Embryonic facial prominence (tissue), 1 donor: Measurements from ENCODE around the gene COL5A3.
"Not testable (repeated sequence)": the region's sequence is repeated elsewhere in the genome, so short reads cannot be mapped to it uniquely, and the experiment has no call there.

Experiments used
- DNase-seq: peaks from one replicate; pipeline ENCODE4 v3.0.0-alpha.2; 2016; ENCODE audit errors: extremely low spot score

The COL5A3 gene

GRCh38 chr19:9971166-9971897 lies 39.0 kb downstream of the COL5A3 start:
- no peak for DNase-seq

GRCh38 chr19:9970481-9970880 lies 39.8 kb downstream of the COL5A3 start:
- no peak for DNase-seq

- no peak for DNase-seq
Measured at GRCh38 chr19:9969688-9969975, 40.7 kb downstream of the COL5A3 start.

- no peak for DNase-seq
Measured at GRCh38 chr19:9968820-9969687, 41.2 kb downstream of the COL5A3 start.

- DNase-seq: no peak
Measured at GRCh38 chr19:9967326-9967725, 43.0 kb downstream of the COL5A3 start.

GRCh38 chr19:9966448-9966847 lies 43.9 kb downstream of the COL5A3 start:
- no peak for DNase-seq

GRCh38 chr19:9966024-9966423 lies 44.3 kb downstream of the COL5A3 start:
- DNase-seq: no peak

GRCh38 chr19:9962623-9963290 lies 47.5 kb downstream of the COL5A3 start:
- no peak for DNase-seq

- DNase-seq: no peak
Measured at GRCh38 chr19:9961103-9961502, 49.2 kb downstream of the COL5A3 start.

- DNase-seq: no peak
Measured at GRCh38 chr19:9958379-9958821, 51.9 kb downstream of the COL5A3 start.

GRCh38 chr19:9956956-9957355 lies 53.3 kb downstream of the COL5A3 start:
- no peak for DNase-seq

GRCh38 chr19:9953802-9954542 lies 56.3 kb downstream of the COL5A3 start:
- no peak for DNase-seq

GRCh38 chr19:9952276-9952675 lies 58.0 kb downstream of the COL5A3 start:
- DNase-seq: no peak

GRCh38 chr19:9947441-9947840 lies 62.9 kb downstream of the COL5A3 start:
- no peak for DNase-seq

GRCh38 chr19:9946528-9947125 lies 63.7 kb downstream of the COL5A3 start:
- DNase-seq: not testable (repeated sequence)

GRCh38 chr19:9945319-9945966 lies 64.9 kb downstream of the COL5A3 start:
- peak; percentile 87 for DNase-seq

GRCh38 chr19:9943744-9944143 lies 66.6 kb downstream of the COL5A3 start:
- no peak for DNase-seq

GRCh38 chr19:9941671-9942070 lies 68.6 kb downstream of the COL5A3 start:
- DNase-seq: no peak

GRCh38 chr19:9941231-9941630 lies 69.1 kb downstream of the COL5A3 start:
- no peak for DNase-seq

- no peak for DNase-seq
Measured at GRCh38 chr19:9940778-9941177, 69.5 kb downstream of the COL5A3 start.

- no peak for DNase-seq
Measured at GRCh38 chr19:9939301-9939913, 70.9 kb downstream of the COL5A3 start.
